T1000 (cell line): ENCODE data around the gene RBM12.
"Not testable (repeated sequence)": the region's sequence is repeated elsewhere in the genome, so short reads cannot be mapped to it uniquely, and the experiment has no call there.

Experiments used
- DNase-seq: peaks from one replicate; lab custom pipeline; 2025; ENCODE audit warnings: mixed read lengths; lab: John Stamatoyannopoulos, UW

The RBM12 gene

DNA sequence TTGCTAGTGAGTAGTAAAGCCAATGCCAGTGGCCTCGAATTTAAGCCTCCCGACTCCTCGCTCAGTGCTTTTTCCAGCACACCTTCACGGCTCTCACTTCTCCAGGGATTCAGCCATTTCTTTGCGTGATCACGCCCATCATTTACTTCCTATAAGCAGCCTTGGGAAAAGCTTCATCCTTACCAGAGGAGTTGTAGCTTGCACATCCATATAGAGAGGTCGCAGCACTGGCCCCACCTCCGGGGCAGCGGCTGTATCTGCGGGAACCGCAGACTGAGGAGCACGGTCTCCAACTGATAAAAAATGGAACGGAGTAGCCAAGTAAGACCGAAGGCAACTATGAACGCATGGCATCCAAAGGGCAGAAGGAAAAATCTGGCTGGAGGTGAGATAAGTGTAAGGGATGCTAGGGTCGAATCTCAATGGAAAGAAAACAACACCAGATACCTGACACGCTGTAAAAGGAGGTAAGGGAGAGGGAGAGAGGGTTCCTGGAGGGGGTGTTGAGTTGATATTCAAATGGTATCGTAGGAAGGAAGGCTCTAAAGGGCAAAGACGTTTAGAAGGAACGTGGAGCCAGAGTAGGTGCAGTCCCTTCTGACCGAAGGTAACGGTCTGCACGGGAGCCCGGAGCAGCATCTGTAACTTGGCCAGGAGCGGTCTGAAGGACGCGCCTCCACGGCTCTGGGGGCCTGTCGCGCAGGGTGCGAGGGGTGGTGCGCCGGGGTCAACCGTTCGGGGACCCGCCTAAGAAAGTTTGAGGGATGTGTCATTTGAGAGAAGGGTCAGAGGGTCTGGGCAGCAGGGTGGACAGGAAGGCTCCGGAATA, 33.8 kb upstream of the RBM12 start:
- DNase-seq, result no peak

DNA sequence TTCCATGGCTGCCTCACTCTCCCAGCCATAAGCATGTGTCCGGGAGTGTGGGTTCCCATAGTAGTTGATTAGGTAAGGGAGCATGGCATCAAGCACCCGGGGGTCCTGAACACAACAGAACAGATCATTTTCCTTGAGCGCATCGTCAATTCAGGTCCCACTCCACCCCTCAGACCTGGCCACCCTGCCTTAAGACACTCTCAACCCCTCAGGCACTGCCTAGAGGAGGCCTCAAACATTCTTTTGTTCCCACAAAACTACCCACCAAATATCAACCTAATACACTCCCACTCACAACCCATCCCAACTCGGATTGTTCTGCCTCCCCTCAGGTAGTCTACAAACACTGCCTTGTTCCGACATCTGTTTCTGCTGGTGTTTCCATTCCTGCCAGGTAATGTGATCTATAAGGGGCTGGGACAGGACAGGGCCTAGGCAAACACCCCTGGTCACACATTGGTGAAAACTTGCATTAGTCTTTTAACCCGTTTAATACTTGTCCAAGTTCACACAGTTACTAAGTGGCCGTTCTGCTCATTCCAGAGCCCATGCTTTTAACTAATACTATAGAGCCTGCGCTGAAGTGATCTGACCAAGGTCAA, 33.1 kb upstream of the RBM12 start:
- no peak for DNase-seq

DNA sequence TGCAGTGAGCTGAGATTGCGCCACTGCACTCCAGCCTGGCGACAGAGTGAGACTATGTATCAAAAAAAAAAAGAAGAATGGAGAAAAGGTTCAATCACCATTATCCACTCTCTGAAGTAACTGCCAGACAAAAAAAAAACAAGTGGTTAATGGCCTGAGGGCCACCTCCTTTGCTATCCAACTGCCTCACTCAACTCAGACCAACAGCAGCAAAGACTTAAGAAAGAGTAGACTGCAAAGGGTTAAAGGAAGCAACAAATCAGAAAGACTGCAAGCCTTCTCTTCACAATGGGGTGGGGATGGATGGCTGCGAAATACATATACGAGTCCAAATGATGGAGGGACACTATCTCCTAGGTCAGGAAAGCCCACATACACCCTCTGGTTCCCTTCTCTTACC, 31.3 kb upstream of the RBM12 start:
- DNase-seq, result no peak

DNA sequence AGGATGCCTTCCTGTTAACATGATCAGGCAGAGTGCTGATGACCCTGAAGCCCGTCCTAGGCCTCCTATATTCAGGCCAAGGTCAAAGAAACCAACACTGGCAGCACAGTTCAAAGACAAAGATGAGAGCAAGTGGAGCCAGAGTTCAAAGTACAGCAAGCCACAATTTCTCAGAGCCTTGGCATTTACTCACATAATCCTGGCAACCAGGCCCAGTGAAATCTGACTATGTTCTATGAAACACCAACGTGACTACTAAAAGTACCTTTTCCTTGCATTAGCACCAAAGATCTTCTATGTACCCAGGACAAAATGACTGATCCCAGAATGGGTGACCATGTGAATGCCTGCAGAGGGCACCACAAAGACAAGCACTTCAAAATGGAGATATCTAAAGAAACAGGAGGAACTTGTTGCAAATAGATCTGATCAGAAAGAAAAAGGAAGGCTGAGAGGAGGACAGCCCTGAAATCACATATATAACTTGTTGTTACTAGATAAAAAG, 30.6 kb upstream of the RBM12 start:
- no peak for DNase-seq

DNA sequence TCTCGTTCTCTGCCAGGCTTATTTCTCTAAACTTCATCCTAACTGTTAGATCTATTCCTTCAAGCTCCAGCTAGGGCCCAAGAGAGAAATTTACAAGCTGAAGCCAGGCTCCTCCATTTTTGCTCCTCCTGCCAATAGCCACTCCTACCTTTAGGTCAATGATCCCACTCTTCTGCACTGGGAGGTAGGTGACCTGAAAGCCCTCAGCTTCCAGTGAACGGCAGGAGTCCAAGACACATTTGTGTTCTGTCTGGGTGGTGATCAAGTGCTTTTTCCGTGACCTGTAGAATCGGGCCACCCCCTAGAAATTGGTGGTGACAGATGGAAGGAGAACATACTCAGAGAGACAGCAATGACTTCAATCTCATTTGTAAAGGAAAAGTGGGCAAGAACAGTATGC, 25.6 kb upstream of the RBM12 start:
- no peak for DNase-seq

DNA sequence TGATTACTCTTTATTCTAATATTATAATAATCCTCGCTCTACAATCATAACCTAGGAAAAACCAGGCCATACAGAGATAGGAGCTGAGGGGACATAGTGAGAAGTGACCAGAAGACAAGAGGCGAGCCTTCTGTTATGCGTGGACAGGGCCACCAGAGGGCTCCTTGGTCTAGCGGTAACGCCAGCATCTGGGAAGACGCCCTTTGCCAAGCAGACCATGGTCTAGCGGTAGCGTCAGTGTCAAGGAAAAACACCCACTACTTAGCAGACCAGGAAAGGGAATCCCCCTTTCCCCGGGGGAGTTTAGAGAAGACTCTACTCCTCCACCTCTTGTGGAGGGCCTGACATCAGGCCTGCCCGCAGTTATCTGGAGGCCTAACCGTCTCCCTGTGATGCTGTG, 22.2 kb upstream of the RBM12 start:
- not testable (repeated sequence) for DNase-seq

DNA sequence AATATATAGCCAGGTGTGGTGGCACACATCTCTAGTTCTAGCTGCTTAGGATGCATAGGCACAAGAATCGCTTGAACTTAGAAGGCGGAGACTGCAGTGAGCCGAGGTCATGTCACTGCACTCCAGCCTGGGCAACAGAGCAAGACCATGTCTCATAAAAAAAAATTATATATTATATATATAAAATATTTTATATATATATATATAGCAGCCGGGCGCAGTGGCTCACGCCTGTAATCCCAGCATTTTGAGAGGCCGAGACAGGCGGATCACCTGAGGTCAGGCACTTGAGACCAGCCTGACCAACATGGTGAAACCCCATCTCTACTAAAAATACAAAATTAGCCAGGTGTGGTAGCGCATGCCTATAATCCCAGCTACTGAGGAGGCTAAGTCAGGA, 20.7 kb upstream of the RBM12 start:
- DNase-seq, result not testable (repeated sequence)

DNA sequence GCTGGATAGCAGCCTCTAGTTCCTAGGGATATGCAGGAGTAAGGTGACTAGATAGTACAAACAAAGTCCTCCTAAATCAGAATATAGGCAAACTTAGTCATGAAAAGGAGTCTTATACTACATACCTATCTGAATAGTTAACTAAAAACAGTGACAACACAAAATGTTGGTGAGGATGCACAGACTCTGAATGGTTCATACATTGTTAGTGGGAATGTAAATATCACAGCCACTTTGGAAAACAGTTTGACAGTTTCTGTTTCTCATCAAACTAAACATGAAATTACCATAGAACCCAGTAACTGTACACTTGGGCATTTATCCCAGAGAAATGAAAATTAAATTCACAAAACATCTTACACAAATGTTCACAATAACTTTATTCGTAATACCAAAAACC, 17.3 kb upstream of the RBM12 start:
- DNase-seq, result no peak

DNA sequence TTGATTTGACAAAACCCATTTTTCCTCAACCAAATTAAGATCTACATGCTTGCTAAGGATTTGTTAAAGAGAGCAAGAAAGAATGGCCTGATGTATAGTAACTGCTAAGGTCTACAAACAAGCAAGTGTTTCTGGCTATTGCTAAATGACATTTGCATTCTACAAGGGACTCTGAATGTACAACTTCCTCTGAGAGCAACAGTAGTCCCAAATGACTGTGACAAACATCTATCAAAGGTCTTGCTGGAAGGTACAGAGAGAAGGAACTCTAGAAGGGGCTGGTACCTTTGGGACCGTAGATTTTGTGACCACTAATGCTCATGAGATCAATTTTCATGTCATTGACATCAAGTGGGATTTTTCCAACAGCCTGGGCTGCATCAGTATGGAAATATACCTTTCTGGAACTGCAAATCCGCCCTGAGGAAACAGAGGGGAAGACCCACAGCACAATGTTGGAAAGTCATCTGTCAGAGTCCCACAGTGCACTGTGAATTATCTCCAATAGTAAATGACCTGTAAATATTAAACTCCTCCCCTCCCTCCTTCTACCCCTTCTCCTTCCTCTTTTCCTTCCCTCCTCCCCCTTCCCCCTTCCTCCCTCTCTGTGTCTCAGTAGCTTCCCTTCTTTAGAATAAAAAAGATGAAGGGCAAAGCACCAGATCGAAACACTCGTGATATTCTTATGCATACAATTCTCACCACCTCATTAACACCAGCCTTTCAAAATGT, 15.9 kb upstream of the RBM12 start:
- no peak for DNase-seq

DNA sequence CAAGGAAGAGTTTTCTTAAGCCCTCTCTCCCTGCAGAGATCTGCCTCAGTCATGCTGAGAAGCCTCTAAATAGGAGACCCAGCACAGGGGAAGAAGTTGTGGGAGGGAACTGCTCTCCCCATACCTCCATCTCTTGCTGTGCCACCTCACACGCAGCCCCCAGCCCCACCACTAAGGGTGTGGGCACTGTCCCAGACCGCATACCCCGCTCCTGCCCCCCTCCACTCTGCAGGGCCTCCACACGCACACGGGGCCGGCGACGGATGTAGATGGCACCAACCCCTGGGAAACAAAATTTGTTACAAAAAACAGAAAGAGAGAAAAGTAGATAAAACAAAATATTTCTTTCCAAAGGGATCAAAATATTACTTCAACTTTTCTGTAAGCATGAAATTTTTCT, 10.2 kb upstream of the RBM12 start:
- DNase-seq, result no peak

DNA sequence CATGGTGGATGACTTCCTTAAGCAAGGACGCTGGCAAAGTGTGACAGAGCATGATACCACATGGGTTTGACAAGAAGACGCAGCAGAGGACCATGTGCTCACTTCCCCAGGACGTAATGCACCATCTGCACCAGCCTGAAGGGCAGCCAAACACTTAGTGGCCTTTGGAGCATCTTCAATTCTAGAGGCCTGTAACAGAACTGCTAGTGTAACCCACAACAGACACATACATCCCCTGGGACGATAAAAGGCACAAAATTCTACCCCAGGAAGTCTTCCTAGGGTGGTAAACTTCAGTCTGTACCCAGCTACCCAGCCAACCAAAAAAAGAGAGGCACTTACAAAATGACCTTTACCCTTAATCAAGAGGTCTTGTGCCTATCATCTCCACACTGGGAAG, 9.2 kb upstream of the RBM12 start:
- no peak for DNase-seq

DNA sequence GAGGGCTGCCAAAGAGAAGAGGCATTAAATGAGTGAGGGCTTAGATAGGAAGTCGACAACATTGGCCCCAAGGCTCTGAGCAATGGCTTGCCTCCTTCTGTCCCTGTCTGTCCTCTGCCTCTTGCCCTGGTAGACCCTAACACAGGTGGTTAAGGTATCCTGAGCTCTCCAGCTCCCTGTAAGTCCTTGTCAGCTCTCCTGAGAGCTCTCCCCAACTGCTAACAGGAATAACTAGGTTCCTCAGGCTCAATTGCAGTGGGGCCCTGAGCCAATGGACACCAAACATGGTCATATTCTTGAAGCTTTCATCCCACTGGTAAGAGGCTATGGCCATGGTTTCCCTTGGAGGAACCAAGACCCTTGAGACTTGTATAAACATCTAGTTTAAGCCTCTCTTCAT, 5.0 kb upstream of the RBM12 start:
- no peak for DNase-seq

DNA sequence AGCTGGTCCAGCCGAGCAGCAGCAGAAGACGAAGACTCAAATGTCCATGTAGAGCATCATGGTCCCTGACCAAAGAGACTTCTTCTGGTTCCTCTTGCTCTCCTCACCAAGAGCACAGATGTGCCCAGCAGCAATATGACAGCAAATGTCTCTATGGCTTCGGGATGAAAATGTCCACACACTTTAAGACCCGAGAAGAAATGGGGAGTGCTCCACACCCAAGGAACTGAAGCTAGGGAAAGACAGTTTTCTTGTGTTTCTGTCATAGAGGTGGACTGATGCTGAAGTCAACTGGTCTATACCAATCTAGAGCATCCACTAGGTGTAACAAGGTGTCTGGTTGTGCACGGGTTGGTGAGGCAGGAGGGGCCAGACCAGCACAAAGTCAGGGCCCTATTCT, 4.5 kb upstream of the RBM12 start:
- no peak for DNase-seq

DNA sequence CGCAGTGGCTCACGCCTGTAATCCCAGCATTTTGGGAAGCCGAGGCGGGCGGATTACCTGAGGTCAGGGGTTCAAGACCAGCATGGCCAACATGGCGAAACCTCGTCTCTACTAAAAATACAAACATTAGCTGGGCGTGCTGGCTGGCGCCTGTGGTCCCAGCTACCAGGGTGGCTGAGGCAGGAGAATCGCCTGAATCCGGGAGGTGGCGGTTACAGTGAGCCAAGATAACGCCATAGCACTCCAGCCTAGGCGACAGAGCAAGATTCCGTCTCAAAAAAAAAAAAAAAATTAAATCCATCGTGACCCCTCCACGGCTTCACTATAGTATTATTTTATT, 1.2 kb upstream of the RBM12 start:
- DNase-seq, result no peak

DNA sequence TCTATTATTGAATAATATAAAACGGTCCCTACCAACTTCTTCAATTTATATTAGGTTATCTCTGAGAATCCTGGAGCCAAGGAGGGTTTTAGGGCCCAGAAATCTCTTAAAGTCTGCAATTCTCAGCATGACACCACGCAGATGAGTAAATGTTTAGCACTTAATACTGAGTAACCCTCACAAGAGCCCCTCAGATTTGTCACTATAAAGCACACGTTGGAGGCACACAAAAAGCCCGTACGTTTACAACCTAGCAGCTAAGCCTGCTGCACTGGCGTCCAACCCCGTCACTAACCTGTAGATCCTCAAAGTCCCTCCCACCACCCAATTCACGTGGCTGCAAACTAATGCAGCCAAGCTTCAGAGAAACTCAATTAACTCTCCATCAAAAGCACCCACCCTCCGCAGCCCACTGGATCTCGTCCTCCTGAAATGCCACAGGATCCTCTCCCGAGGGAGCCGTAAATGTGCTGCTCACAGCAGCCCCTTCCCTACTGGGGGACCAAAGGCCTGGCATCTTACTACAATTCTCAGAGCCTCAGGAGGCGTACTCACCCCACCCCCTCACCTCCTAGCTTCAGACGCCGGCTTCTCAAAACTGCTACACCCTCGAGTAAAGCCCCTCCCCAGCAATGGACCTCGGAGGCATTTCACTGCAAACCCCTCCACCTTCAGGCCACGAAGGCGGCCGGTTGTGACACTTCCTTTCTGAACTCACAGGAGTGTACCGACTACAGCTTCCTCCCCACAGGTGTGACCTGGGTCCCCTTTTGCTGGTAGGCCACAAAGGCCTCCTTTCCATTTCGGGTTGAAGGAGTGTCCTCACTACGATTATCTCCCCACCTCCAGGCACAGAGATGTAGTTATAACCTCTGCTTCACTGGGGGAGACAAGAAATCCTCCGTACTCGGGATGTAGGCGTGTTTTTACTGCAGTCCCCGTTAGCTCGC, 909 bp downstream of the RBM12 start:
- no peak for DNase-seq

DNA sequence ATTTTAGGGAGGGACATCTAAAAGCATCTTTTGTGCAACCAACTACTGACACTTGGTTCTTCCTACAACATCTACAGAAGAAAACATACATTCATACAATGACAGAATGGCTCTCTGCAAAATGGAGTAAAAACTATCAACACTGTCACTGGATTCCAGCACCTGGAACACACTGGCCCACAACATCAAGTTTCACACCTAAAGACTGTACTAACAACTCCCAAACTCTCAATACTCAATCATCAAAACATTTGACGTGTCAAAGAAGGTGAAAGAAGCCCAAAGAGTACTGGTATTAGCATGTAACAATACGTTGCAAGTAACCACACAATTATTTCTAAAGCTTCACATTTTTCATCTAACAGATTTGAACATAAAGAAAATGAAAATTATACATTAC, 2.1 kb downstream of the RBM12 start:
- DNase-seq, result no peak

DNA sequence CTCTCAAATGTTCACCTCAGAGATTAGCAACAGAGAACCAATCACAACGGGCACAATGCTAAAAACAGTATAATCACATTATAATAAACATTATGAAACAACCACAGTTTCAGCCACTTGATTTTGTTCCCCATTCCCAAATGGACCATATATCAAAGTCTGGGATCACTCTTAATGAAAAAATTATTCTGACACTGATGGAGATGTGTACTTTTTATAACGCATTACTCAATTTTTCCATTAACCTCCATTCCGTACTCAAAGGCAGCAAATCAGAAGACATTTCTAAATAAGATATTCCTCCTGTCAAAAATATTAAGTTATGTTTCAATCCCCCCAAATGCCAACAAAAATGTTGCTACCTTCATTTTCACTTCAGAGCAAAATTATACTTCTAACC, 2.8 kb downstream of the RBM12 start:
- no peak for DNase-seq

DNA sequence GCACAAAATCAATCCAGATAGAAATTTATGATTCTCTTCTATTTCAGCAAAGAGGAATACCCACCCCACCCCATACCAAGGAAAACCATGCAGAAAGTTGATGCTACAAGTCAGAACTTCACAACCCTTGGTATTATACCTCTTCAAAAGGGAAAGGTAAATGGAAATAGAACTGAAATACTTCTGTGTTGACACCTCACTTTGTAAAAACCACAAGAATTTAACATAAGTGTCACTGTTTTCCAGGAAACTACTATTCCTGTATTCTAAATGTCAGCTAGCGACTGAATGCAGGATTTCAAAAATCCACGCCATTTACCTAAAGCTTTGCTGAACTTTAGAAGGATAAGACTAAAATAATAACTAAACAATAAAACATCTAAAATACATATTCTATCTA, 3.6 kb downstream of the RBM12 start:
- no peak for DNase-seq

DNA sequence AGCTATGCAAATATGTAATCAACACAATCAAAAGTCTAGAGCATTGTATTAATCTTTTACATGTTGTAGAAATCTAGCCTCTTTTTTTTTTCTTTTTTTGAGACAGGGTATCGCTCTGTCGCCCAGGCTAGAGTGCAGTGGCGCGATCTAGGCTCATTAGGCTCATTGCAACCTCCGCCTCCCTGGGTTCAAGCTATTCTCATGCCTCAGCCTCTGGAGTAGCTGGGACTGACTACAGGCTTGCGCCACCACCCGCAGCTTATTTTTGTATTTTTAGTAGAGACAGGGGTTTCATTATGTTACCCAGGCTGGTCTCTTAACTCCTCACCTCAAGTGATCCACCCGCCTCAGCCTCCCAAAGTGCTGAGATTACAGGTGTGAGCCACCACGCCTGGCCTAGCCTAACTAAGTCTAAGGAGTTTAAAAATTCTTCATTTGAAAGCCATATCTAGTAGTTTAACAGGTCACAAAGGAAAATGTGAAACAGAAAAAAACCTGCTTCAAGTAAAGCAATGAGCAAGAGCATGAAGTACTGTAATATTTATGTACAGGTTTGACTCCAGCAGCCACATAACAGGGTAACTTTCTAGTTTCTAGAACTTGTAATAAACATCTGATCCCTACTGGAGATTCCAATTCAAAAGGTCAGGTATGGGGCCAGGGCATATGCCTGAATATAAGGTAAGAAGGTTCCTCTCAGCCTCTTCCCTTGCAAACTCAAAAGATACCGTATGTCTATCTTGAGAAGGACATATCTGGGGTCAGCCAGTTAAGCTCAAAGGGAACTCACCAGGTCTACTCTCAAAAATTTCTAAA, 4.4 kb downstream of the RBM12 start:
- no peak for DNase-seq

DNA sequence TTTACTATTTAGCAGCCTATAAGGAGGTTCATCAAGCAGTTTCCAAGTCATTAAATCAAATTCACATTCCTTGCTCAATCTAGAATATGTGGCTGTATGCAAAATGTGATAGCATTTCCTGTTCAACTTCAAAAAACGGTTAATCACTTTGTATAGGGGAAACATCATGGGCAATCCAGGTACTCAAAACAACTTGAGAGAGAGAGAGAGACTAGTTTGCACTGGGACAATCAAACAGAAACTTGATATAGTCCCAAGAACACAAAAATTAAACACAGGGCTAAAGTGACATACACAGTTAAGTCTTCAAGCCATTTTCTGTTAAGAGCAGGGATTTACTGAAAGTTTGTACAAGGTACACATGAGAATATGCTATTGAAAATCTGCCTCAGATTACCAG, 7.4 kb downstream of the RBM12 start:
- no peak for DNase-seq

DNA sequence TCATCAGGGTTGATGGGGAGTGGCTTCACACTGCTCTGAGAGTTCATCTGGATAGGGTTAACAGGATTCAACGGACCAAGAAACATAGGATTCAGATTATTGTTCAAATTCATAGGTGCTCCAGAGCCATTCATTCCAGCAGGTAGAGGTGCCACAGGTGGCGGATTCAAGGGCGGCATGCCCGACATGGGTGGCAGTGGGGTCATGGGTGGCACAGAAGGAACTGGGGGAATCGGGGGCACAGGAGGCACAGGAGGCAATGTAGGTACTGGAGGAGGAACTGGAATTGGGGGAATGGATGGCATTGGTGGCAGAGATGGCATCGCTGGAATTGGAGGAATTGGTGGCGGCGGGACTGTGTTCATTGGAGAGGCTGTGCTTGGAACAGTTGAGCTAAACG, 10.3 kb downstream of the RBM12 start:
- DNase-seq, result no peak
